T1000 (cell line): Measurements from ENCODE around the gene AKAP10.
"Not testable (repeated sequence)": the region's sequence is repeated elsewhere in the genome, so short reads cannot be mapped to it uniquely, and the experiment has no call there.

Source experiments
- DNase-seq: peaks from one replicate; lab custom pipeline; 2025; ENCODE audit warnings: mixed read lengths; lab: John Stamatoyannopoulos, UW

AKAP10 gene

DNA sequence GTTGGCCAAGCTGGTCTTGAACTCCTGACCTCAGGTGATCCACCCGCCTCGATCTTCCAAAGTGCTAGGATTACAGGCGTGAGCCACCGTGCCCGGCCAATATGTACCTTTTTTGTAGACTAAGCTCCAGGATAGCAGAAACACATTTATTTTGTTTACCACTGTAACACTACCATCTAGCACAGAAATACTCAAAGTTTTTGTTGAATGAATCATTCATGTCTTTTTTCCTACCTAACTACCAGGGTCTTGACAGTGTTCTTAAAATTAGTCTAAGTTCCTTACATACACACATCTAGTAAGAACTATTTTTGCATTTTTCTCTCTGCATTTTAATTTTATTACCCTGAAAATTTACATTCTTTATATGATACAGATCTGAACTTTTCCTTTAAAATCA is 44.4 kb downstream of the AKAP10 start:
- no peak for DNase-seq

DNA sequence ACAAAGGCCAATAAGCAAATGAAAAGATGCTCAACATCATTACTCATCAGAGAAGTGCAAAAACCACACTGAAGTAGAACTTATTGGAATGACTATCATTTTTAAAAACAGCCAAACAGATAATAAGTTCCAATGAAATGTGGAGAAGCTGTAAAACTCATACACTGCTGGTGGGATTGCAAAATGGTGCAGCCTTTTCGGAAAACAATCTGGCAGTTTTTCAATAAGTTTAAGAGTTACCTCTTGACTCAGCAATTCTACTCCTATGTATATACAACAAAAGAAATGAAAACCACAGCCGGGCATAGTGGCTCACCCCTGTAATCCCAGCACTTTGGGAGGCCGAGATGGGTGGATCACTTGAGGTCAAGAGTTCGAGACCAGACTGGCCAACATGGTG is 49.3 kb downstream of the AKAP10 start:
- DNase-seq = no peak

DNA sequence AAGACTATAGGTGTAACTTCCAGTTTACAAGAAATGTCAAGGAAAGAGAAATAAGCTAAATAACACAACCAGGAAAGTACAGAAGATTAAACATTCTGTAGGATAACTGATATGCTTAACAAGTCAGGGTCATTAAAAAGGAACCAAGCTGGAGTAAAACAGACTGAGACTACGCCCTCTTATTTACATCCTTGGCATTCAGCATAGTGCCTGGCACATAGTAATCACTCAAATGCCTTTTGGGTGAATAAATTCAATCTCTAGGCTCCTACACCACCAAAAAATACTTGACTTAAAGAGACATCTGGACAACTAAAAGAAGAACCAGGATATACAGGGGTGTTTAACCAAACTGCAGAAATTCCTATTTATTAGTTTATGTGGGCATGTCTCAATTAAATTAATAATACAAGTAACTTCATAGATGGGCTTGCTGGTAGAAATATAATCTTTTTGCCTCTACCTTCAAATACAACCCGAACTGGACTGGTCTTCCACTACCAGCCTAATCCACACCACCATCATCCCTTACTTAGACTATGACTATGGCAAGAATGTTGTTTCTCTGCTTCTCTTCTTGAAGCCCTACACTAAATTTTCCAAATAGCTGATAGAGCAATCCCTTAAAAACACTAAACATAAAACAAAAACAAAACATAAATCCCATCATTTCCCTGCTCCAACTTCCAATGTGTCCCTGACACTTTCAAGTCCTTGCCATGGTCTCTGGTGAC is 62.2 kb downstream of the AKAP10 start:
- no peak for DNase-seq

DNA sequence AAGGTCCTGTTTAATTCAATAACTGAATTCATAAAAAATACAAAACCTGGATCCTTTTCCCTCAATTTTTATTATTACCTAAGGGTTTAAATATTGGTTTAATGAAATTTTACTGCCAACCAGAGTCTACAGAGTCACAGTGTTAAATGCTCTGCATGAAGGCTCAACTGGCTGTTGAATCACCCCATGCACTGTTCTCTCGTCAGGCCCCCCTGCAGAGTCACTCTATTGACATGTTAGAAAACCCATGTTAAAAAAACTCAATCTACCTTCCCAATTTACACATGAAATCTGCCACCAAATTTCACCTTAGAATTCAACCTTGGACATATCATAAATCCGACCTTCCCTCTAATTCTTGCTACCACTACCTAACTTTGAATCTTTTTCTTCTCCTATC is 66.6 kb downstream of the AKAP10 start:
- DNase-seq = no peak

DNA sequence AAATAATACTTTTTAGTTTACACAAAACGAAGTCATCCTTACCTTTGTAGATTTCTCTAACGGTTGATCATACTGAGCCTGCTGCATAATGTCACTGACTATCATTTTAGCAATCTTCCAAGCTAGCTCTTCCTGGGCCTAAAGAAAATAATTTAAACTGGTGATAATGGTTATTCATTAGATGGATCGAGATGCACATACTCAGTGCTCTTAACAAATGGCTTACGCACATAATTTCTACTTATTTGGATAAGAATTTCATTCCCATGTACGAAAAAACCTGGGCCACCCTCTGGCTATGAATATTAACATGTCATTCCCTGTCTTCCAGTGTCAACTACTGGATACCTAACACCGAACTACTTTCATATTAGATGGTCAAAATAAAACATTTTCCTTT is 68.5 kb downstream of the AKAP10 start:
- no peak for DNase-seq

DNA sequence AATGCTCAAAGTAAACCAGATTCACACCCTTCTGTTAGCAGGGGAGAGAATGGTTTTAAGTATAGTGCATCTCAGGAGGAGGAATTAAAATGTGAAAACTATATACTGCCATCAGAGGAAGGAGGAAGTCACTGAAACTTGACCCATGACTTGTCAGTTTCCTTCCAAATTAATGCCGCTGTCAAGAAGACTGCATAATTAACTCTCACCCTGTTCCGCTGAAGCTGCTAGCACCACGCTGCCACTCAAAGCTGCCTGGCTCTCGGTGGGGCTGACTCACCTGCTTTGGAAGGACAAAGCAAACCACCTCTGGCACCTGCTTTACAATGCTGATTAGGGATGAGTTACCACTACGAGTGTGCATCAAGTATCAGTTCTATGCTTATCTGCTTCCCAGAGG is 72.1 kb downstream of the AKAP10 start:
- DNase-seq = no peak

DNA sequence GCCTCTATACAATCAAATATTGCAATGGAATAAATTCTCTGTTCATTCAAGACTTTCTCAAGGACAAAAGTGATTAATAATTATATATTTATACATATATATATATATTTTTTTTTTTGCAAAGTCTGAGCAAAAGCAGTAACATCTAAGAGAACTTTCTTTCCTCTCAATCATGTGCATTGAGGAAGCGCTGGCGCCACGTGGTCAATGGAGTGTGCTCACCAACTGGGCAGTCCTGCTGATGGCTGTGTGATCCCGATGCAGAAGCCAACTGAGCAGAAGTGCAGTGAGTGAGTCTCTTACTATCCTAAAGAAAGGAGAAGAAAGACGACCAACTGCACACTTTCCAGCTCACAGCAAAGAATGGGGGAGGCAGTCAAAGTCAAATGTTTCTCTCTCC is 72.7 kb downstream of the AKAP10 start:
- DNase-seq = no peak

DNA sequence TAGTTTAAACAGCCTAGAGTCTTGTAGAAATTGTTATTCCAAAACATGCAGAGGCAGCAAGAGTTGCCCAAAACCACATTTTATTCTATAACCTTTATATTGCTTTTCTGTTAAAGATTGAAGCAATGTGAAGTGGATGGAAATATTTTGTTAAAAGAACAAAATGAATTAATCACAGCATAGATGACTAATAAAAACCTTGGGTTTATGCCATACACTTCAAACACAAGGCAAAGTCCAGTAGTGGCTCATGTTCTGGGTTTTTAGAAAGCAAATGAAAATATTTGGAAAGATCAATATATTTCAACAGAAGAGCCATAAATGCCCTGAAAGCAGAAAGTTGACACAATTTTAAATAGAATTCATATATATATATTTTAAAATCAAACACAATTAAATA is 73.2 kb downstream of the AKAP10 start:
- no peak for DNase-seq

DNA sequence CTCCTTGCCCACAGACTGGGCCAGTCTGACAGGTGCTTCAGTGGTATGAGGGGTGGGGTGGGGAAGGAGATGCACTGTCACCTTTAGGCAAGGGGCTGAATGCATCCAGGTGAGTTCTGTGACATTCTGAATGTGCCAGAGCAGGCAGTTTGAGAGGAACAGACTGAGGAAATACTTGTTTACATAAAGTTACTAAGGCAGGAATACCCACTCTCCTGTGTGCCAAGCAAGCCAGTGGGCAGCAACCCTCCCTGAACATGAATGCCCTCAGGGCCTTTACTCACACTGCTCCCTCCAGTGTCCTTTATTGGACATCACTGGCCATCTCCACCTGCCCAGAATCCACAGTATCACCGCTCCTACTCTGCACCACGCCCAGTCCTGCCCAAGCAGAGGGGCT is 76.8 kb downstream of the AKAP10 start:
- peak; percentile 14 for DNase-seq

DNA sequence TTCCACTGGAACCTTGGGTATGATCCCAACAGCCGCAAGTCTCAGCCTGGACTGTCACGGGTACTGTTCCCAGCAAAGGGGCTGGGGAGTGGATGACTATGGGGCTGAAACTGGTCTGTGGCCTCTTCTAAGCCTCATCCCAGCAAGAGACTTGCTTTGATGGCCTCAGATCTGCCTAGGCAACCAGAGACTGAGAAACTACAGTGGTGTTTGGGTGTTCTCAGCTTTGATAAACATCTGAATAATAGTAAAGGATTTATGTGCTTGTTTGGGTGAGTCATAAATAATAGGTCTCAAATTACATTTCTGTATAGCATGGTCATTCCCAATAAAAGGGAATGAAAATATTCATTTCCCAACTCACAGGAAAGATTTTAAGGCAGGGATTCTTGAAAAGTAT is 79.7 kb downstream of the AKAP10 start:
- DNase-seq = peak; percentile 42

DNA sequence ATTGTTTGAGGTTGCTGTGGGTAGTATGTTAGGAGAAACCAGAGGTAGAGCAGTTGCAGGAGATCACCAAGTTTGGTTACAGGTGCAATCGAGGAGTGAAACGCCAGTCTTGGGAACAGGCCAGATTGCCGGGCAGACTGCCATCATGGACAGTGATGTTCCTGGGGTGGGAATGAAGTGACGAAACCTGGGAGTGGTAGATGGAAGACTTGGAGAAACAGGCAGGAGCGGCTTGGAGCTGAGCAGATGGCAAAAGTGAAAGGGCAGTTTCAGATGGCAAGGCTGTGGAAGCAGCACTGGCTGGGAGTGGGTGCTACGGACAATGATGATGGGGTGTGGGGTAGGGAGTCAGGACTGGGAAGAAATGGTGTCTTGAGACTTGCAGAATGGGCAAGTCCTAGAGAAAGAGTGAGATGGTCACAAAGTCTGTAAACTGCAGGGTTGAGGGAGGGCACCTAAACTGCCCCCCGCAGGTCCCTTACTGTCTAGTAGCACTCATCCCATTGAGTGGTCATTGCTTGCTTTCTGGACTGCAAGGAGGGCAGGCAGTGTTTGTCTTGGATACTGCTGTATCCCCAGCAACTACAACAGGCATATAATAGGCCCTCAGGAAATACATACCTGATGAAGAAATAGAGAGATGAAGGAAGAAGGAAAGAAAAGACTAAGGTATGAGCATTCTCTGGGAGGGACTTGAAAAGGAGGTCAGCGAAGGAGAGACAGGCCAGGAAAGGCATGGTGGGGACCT is 80.4 kb downstream of the AKAP10 start:
- no peak for DNase-seq

DNA sequence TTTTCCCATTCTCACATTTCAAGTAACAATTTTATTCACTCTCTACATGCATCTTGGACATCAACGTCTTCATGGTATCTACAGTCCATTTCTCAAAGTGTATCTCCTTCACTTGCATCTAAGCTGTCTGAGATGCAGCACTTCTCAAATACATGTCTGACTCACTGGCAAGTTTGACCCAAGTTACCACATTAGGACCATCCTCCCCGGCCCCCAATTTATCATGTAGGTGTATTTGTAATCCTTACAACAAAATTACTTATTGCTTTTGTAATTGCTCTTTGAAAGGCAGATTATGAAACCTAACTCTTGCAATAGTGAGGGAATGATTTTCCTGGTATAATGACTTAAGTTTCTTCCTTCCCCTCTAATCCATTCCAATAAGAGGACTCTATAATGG is 80.9 kb downstream of the AKAP10 start:
- DNase-seq = no peak

DNA sequence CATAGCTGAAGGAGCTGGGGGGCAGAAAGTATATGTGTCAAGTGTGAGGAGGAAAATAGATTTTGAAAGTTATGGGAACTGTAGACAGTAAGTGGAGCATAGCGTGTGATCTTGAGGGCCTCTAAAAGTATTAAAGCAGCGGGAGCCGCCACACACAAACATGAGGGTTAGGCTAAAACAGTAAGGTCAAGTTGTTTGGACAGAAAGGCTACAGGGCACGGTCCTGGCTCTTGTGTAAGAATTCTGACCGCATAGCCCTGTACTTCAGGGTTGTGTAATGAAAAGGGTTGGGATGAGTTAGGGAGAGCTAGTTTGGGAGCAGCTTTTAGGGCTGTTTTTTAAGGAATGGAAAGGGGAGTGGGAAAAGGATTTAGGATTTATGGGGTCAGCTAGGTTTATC is 87.1 kb downstream of the AKAP10 start:
- not testable (repeated sequence) for DNase-seq

DNA sequence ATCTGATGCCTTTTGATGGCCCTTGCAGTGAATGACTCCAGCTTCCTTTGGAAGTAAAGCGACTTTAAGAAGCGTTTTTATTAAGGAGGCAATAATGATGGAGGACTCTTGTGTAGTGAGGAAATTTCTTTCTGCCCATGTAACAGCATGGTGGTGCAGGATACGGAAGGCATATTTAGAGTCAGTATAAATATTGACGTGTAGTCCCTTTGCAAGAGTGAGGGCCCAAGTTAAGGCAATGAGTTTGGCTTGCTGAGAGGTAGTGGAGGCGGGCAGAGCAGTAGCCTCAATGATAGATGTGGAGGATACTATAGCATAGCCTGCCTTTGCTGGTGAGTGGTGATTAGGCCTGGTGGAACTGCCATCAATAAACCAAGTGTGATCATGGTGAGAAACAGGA is 87.6 kb downstream of the AKAP10 start:
- DNase-seq = not testable (repeated sequence)

DNA sequence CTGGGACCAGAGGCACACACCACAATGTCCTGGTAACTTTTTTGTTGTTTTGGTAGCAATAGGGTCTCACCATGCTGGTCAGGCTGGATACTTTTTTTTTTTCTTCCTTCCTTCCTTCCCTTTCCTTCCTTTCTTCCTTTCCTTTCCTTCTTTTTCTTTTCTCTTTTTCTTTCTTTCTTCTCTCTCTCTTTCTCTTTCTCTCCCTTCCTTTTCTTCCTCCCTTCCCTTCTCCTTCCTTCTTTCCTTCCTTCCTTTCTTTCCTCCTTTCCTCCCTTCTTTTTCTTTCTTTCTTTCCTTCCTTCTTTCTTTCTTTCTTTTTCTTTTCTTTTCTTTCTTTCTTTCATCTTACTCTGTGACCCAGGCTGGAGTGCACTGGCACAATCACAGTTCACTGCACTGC is 91.5 kb downstream of the AKAP10 start:
- no peak for DNase-seq

DNA sequence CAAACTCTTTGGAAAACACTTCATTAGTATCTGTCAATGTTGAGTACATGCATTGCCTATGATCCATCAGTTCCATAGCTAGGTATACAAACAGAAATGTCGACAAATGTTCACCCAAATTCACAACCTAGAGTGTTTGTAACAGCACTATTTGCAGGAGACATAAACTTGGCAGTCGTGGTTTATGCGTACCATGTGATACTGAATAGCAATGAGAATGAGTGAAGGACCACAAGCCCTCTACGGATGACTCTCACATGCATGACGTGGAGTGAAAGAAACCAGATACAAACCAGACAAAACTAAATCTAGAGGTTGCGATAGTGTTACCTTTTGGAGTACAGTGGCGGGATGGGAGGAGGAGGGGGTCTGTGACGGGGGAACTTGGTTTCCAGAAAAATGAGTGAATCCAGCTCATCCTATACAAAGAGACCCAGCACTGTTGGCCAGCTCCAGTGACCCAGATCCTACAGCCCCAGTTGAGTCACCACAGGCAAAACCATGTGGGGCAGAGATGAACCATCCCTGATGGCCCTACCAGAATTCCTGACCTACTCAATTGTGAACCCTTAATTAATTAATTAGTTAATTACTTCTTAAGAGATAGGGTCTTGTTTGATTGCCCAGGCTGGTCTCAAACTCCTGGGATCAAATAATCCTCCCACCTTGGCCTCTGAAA is 94.0 kb downstream of the AKAP10 start:
- no peak for DNase-seq

DNA sequence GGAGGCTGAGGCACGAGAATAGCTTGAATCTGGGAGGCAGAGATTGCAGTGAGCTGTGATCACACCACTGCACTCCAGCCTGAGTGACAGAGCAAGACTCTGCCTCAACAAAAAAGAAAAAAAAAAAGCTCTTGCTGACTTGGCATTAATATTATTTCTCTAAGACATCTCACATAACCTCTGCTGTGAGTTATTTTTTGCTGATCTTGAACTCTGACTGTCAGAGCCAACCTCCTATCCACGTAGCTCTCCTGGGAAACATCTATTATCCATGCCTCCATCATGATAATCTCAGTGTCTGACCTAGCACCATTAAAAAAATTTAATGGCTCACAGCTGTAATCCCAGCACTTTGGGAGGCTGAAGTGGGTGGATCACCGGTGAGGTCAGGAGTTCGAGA is 97.2 kb downstream of the AKAP10 start:
- DNase-seq = no peak

DNA sequence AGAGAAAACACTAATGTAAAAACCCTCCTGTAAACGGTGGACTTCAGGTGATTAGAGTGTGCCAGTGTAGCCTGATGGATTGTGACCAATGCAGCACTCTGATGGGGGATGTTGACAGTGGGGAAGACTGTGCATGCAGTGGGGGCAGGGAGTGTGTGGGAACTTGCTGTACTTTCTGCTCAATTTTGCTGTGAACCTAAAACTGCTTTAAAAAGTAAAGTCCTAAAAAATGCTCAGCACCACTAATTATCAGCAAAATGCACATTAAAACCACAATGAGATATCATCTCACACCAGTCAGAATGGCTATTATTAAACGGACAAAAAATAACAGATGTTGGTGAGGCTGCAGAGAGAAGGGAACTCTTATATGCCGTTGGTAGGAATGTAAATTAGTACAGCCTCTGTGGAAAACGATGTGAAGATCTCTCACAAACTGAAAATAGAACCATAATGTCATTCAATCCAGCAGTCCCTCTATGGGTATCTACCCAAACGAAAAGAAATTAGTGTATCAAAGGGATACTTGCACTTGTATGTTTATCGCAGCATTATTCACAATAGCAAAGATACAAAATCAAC is 100.2 kb downstream of the AKAP10 start:
- no peak for DNase-seq

DNA sequence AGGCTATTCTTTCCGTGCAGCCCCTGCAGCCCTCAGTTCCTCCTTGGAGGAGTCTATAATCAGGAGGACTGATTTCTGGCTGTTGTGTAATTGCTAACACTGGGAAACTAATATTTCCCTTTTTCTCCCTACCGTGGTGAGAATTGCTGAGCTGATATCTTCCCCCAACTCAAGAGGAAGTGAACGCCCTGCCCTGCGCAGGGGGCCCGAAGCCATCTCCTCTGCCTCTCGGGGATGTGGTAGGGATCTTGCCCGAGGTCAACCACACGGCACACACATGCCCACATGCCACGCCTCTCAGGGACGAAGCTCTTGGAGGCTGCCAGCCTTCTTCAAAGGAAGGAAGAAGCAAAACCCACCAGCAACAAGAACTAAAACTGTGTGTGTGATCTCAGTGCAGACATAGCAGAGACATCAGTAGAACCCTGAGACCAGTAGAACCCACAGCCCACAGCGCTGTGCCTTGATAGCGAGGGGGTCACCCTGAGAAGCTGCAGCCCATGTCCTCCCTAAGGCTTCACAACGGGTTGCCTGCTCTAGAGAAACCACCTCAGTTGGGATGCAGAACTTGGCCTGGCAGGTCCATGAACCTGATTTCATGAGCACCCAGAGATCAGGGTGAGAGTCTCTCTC is 101.0 kb downstream of the AKAP10 start:
- DNase-seq = no peak

DNA sequence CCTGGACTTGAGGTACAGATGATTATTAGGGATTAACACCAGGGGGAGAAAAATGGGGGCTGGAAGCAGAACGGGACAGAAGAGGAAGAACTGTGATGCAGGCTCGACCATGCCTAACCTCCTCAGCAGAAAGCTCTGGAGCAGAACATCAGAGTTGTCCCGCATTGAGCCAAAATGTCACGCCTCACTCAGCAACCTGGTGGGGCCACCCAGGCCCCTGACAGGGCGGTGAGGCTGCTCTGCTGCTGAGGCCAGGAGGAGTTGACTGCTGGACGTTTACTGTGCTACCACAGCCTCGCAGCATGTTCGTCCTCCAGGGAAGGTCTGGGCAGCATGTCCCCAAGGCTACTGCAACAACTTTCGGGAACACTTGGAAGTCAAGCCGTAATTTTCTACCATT is 103.4 kb downstream of the AKAP10 start:
- no peak for DNase-seq

DNA sequence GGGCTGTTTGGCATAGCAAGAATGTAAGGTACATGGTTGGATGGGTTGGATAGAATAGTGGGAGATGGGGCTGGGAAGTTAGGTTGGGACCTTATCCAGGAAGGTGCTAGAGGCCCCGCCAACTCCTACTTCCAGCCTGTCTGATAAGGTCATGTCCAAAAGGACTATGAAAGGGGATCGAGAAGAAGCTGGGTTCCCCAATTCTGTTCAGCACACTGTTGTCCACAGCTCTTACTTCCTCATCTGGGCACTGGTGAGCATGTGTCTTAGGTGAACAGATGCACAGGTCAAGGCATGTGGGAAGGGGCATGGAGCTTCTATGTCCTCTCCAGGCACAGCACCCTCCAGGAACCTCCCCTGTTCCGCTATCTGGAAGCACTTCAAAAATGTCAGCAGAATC is 104.3 kb downstream of the AKAP10 start:
- no peak for DNase-seq

DNA sequence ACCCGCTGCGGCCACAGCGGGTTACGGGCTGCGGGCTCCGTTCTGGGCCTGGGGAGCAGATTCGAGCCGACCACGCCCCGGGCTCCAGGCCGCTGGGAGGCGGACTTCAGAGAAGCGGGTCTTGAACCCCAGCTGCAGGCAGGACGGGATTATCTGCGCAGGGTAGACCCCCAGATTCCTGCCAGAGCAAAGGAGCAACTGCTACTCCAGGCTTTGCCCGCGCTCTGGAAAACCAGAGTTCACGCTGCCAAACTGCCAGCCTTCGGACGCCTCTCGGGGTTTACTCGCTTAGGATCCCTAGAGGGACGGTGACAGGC is 109.6 kb downstream of the AKAP10 start:
- no peak for DNase-seq
